Stomach (tissue), 4 donors: ENCODE measurements around the gene HYKK.

Source experiments
- POLR2A ChIP-seq, 4 donors: fragments of 450-650 bp; IDR thresholded peaks; one replicate each; pipeline ENCODE4 v1.6.1; 2016; ENCODE audit warnings: antibody characterized with exemption in 4 of 4, control low read depth in 2 of 4, mild to moderate bottlenecking in 1 of 4, moderate library complexity in 1 of 4
- POLR2AphosphoS5 ChIP-seq, 3 donors: sonication (generic); formaldehyde crosslinking; IDR thresholded peaks; one replicate each; pipeline ENCODE4 v1.6.1; 2016; ENCODE audit warnings: antibody characterized with exemption in 3 of 3
- TF ChIP-seq, protein P1 (sequence below), 7 experiments: fragments of 450-650 bp in 4 of 7; fragments of 200-600 bp in 3 of 7; sonication (generic) in 3 of 7; IDR thresholded peaks; one replicate each; pipeline ENCODE4 v1.5.1; 2016 to 2019; ENCODE audit warnings: antibody characterized with exemption in 7 of 7, control low read depth in 2 of 7, mild to moderate bottlenecking in 1 of 7

GRCh38 chr15:78533331-78533730 lies 26.0 kb downstream of the HYKK start:
- TF ChIP-seq, protein P1, sequence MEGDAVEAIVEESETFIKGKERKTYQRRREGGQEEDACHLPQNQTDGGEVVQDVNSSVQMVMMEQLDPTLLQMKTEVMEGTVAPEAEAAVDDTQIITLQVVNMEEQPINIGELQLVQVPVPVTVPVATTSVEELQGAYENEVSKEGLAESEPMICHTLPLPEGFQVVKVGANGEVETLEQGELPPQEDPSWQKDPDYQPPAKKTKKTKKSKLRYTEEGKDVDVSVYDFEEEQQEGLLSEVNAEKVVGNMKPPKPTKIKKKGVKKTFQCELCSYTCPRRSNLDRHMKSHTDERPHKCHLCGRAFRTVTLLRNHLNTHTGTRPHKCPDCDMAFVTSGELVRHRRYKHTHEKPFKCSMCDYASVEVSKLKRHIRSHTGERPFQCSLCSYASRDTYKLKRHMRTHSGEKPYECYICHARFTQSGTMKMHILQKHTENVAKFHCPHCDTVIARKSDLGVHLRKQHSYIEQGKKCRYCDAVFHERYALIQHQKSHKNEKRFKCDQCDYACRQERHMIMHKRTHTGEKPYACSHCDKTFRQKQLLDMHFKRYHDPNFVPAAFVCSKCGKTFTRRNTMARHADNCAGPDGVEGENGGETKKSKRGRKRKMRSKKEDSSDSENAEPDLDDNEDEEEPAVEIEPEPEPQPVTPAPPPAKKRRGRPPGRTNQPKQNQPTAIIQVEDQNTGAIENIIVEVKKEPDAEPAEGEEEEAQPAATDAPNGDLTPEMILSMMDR (IDR thresholded peaks at IDR 0.05) = no peak
- no peak for TF ChIP-seq POLR2A (IDR thresholded peaks at IDR 0.05)
- no peak for TF ChIP-seq POLR2AphosphoS5 (IDR thresholded peaks at IDR 0.05)
